H1 (cell line): ENCODE results near the gene NDNF. TPM values are rescaled to one million over a fixed set of nuclear protein-coding genes. Genes with fewer than 3 reads are reported as not detected.

Experiments used
- ATF2 ChIP-seq: IDR thresholded peaks from 2 replicates; pipeline ENCODE4 v1.6.1; 2012; ENCODE audit warnings: low read length, inconsistent platforms
- polyA plus RNA-seq, 7 experiments: library from polyadenylated mRNA; depleted of rRNA in 3 of 7; stranded (reverse) in 5 of 7; unstranded in 2 of 7; fragments of >200 nt in 5 of 7; fragments of 200-250 nt in 2 of 7; gene quantifications; 1 replicate in 5 of 7; 2 replicates in 1 of 7; 4 replicates in 1 of 7; pipeline versions ENCODE4 v1.2.1 to v1.2.3, GENCODE V29; 2011 to 2013; ENCODE audit warnings: missing spikeins in 2 of 7, mixed read lengths in 2 of 7
- total RNA-seq: library from RNA; stranded (reverse); fragmentation: NEBNext Ultra II Directional; extraction: Animal tissue kit (Norgen Biotek cat#: 25700); gene quantifications from 2 replicates; pipeline ENCODE4 v1.2.1, GENCODE V29; 2021

NDNF gene
- total and polyA plus RNA-seq, 2 of the 8 experiments (the other 6 are each of a cell fraction or from before 2014, with no cell fraction given) = 0.70 to 1.6 TPM

DNA sequence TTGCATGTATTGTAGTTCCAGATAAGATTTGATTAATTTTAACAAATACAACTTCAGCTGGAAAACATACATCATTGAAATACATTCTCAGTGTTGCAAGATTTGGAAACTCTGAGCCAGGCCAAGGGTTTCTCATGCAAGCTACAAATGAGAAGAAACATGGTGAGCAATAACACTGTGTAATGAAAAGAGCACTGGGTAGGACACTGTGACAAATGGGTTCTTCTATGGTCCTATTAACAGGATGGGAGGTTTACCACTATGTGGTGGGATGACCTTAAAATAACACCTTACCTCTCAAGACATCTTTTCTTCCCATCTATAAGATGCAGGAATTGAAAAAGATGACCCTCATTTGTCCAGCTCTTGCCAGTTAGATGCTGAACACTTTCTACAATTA, 19.6 kb upstream of the NDNF start (continued):
- TF ChIP-seq ATF2 = no peak
